HepG2 (cell line): ENCODE results near the gene TYW1B. TPM values are rescaled to one million over a fixed set of nuclear protein-coding genes. Genes with fewer than 3 reads are reported as not detected.

Experiments
- ARID5B ChIP-seq: IDR thresholded peaks from 2 replicates; pipeline ENCODE4 v1.4.0; 2020; ENCODE audit warnings: mild to moderate bottlenecking, missing genetic modification reagents
- ASH2L ChIP-seq: fragments of 300-600, 200-600 bp; sonication (generic); IDR thresholded peaks from 2 replicates; pipeline ENCODE4 v1.7.0; 2017; ENCODE audit warnings: low read depth, mild to moderate bottlenecking, moderate library complexity, mixed read lengths, low read length; ENCODE audit not compliant: insufficient read length
- BRF2 ChIP-seq: sonication (generic); formaldehyde crosslinking; IDR thresholded peaks from 2 replicates; pipeline ENCODE4 v1.8.1; 2022; ENCODE audit warnings: mild to moderate bottlenecking, missing genetic modification reagents
- CTCF ChIP-seq: sonication (generic); formaldehyde crosslinking; IDR thresholded peaks from 2 replicates; pipeline ENCODE4 v1.5.0; 2020; ENCODE audit warnings: mild to moderate bottlenecking, missing genetic modification reagents, moderate library complexity
- GATAD2A ChIP-seq: IDR thresholded peaks from 2 replicates; pipeline ENCODE4 v1.6.1; 2016
- KDM2A ChIP-seq: sonication (generic); formaldehyde crosslinking; IDR thresholded peaks from 2 replicates; pipeline ENCODE4 v1.4.0; 2020; ENCODE audit warnings: low read depth, missing genetic modification reagents, borderline replicate concordance
- POLR2A ChIP-seq, 2 experiments: IDR thresholded peaks; 2 replicates each; pipeline ENCODE4 v1.6.1; 2011; ENCODE audit warnings: low read depth in 2 of 2, low read length in 2 of 2, mild to moderate bottlenecking in 1 of 2, moderate library complexity in 1 of 2; ENCODE audit not compliant: insufficient read depth in 1 of 2
- SAP130 ChIP-seq: IDR thresholded peaks from 2 replicates; pipeline ENCODE4 v1.6.1; 2016; ENCODE audit warnings: low read depth
- ZBTB38 ChIP-seq: sonication (generic); formaldehyde crosslinking; IDR thresholded peaks from 2 replicates; pipeline ENCODE4 v1.5.1; 2020; ENCODE audit warnings: mild to moderate bottlenecking, missing genetic modification reagents
- ZFX ChIP-seq: sonication (generic); formaldehyde crosslinking; IDR thresholded peaks from 2 replicates; pipeline ENCODE4 v1.4.0; 2020; ENCODE audit warnings: mild to moderate bottlenecking, low read depth, missing genetic modification reagents, moderate library complexity
- ZNF275 ChIP-seq: sonication (generic); formaldehyde crosslinking; IDR thresholded peaks from 2 replicates; pipeline ENCODE4 v1.8.0; 2022; ENCODE audit warnings: missing genetic modification reagents, mild to moderate bottlenecking, inconsistent platforms, borderline replicate concordance
- ZNF878 ChIP-seq: sonication (generic); formaldehyde crosslinking; IDR thresholded peaks from 2 replicates; pipeline ENCODE4 v1.8.1; 2023; ENCODE audit warnings: mild to moderate bottlenecking, missing genetic modification reagents, moderate library complexity
- polyA plus RNA-seq, 8 experiments: library from polyadenylated mRNA; depleted of rRNA in 3 of 8; stranded (reverse) in 7 of 8; unstranded in 1 of 8; fragments of >200 nt; fragmentation: Illumina TruSeq in 4 of 8; extraction: Trizol in 4 of 8; gene quantifications; 2 replicates each; pipeline versions ENCODE4 v1.2.1 to v1.2.3, GENCODE V29; 2011 to 2016; ENCODE audit warnings: low read depth in 4 of 8, missing spikeins in 1 of 8, mixed read lengths in 1 of 8; ENCODE audit not compliant: insufficient read depth in 1 of 8
- total RNA-seq, 5 experiments: library from RNA; depleted of rRNA; stranded (reverse); fragments of >200 nt; fragmentation: Illumina TruSeq; extraction: Trizol; gene quantifications; 2 replicates each; pipeline ENCODE4 v1.2.3, GENCODE V29; 2016; ENCODE audit warnings: low read depth in 1 of 5

TYW1B gene
- total and polyA plus RNA-seq, 2 of the 13 experiments (the other 11 are each of a cell fraction or from before 2014, with no cell fraction given), result 2.0 to 5.5 TPM

- peak; percentile 78 for TF ChIP-seq CTCF (CRISPR knock-in tag)
- peak in 1 of 2 experiments; percentile 34; a peak in 2 of 4 replicates for TF ChIP-seq POLR2A (IDR thresholded peaks at IDR 0.05; ENCODE audit: insufficient read depth in 1 of 2, low read depth in 2 of 2, low read length in 2 of 2)
- TF ChIP-seq ZFX (CRISPR knock-in tag), result peak; percentile 73
- TF ChIP-seq BRF2, result peak; percentile 62; the same call in 1 of the 2 replicates
- TF ChIP-seq SAP130 (CRISPR knock-in tag), result peak; percentile 76
- peak; percentile 12; the same call in 1 of the 2 replicates for TF ChIP-seq ZBTB38 (CRISPR knock-in tag)
- peak; percentile 29; the same call in 1 of the 2 replicates for TF ChIP-seq KDM2A (CRISPR knock-in tag)
- TF ChIP-seq GATAD2A (CRISPR knock-in tag), result peak; percentile 48; the same call in 1 of the 2 replicates
- TF ChIP-seq ZNF878, result 0 out of 2 replicates have a peak, but pooled peaks have one; percentile 37
- 0 out of 2 replicates have a peak, but pooled peaks have one; percentile 36 for TF ChIP-seq ZNF275
- TF ChIP-seq ASH2L, result peak; percentile 33
- TF ChIP-seq ARID5B (CRISPR knock-in tag), result peak; percentile 45; the same call in 1 of the 2 replicates
Observed at GRCh38 chr7:72829687-72830354, 1.8 kb upstream of the TYW1B start (continued).
